CD4-positive, alpha-beta T cell treated with Interferon gamma for 1 hour (primary cell): ENCODE data around the gene SH3BP5.
A peak's percentile ranks its signal among the peaks of the same experiment; 100 is the strongest.

Experiments
- DNase-seq: peaks from one replicate; pipeline ENCODE4 v3.0.0-alpha.2; 2020

The SH3BP5 gene

GRCh38 chr3:15228147-15228546, 104.2 kb downstream of the SH3BP5 start:
- DNase-seq: no peak

DNA sequence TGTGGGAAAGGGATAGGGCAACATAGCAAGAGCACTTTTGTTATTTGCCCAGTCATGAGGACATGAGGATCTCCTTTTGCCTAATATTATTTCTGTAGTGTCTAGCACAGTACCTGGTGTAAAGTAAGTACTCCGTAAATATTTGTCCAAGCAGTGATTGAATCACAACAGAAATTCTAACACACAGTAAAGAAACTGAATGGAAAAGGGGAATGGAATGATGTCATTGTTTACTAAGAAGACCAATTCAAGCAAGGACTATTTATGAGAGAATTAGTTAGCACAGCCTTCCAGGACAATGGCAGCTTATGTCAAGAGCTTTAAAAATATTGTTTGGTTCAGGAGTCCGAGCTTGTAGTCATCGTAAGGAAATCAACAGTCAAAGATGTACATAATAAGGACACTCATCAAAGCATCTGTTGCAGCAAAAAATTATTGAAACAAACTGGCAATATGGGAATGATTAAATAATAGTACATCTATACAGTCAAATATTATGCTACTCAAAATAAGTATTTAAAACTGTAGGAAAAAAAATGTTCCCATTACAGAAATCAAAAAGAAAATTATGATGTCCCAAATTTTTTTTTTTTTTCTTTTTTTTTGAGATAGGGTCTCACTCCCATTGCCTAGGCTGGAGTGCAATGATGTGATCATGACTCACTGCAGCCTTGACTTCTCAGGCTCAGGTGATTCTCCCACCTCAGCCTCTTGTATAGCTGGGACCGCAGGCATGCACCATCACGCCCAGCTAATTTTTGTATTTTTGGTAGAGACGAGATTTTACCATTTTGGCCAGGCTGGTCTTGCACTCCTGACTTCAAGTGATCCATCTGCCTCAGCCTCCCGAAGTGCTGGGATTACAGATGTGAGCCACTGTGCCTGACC, 108.5 kb downstream of the SH3BP5 start:
- DNase-seq: no peak

DNA sequence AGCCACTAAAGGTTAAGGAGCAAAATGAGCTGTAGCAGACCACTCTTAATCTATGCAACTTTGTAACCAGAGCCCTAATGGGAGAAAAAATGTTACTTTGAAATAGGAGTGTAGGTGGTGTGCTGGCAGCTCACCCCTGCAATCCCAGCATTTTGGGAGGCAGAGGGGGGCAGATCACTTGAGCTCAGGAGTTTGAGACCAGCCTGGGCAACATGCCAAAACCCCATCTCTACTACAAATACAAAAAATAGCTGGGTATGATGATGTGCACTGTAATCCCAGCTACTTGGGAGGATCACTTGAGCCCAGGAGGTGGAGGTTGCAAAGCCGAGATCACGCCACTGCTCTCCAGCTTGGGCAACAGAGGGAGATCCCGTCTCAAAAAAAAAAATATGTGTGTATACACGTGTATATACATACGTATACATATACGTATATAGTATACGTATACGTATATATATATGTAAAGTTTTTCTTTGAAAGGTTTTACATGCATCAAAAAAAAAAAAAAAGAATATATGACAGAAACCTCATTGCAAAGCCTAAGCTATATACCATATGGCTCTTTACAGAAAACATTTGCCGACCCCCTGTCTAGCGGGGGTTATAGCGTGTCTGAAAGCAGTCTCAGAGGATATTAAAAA, 110.7 kb downstream of the SH3BP5 start:
- DNase-seq: no peak

GRCh38 chr3:15220661-15221060, 111.7 kb downstream of the SH3BP5 start:
- DNase-seq: no peak

DNA sequence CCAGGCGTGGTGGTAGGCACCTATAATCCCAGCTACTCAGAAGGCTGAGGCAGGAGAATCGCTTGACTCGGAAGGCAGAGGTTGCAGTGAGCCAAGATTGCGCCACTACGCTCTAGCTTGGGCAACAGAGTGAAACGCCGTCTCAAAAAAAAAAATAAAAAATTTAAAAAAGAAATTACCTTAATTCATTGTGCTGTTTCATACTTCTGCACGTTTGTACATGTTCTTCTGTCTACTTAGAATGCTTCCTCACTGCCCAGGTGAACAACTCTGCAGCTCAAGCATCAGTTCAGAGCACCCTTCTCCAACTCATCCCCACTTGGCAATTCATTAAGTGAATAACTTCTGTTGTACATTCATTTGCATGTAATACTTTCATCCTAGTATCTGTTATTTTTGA, 112.3 kb downstream of the SH3BP5 start:
- DNase-seq: no peak

DNA sequence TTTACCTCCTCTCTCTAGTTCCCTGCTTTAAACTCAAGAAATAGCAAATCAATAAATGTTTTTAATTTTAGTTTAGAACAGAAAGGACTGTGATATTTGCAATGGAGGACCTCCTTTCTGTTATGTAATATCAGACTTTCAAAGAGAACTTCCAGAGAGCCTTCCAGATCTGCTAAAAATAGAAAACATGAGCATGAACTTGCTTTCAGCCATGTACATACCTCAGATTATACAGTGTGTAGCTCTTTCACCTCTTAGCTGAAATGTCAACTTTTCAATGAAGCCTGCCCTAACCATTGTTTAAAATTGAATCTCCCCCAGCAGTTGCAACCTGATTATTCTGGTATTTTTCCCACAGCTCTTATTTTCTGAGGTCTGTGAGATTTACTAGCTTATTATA, 113.7 kb downstream of the SH3BP5 start:
- DNase-seq: no peak

DNA sequence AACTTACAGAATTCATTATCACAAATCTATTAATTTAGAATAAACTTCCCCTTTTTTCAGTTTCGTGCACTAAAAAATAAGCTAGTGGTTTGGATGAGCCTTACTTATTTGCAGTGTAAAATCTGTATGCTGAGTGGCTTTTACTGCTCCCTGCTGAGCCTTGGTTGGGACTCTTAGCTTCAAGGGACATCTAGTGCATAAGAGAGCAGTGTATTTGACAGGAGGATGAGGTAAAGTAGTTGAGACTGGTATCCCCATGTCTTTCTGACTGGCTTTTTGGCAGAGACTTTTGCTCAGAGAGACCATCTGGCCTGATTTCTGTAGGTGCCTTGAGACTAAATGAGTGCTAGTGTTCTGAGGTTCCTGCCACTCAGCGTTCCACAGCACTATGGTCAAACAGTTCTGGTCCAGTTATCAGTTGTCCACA, 114.5 kb downstream of the SH3BP5 start:
- no peak for DNase-seq

DNA sequence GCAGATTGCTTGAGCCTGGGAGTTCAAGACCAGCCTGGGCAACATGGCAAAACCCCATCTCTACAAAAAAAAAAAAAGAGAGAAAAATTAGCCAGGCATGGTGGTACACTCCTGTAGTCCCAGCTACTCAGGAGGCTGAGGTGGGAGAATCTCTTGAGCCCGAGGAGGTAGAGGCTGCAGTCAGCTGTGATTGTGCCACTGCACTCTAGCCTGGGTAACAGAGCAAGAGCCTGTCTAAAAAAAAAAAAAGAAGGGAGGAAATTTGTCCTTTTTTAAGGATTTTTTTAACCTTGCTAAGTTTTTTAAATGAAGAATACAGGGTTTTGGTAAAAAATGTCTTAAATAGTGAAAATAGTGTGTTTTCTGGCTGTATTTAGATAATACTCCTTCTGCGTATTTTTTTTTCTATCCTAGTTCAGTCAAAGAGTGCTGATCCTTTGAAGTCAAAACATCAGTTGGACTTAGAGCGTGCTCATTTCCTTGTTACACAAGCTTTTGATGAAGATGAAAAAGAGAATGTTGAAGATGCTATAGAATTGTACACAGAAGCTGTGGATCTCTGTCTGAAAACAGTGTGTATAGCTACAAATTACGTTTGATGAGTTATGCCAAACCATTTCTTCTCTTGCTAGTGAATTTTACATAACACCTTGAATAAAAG, 115.2 kb downstream of the SH3BP5 start:
- DNase-seq: no peak

DNA sequence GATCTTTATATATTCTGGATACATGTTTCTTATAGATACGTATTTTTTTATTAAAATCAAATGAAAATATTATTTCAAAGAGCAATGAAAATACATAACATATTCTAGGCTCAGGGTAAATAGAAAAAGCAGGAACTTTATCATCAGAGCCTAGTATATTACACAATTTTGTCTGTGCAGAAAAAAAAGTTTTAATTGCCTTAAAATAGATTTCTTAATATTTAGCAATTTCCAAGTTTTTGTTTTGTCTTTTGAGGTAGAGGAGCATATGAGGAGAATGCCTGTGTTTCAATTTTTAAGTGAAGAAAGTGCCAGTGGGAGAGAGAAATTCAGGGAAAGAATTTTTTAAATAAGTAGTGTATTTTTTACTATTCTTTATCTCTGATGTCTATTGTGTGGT, 115.9 kb downstream of the SH3BP5 start:
- no peak for DNase-seq

DNA sequence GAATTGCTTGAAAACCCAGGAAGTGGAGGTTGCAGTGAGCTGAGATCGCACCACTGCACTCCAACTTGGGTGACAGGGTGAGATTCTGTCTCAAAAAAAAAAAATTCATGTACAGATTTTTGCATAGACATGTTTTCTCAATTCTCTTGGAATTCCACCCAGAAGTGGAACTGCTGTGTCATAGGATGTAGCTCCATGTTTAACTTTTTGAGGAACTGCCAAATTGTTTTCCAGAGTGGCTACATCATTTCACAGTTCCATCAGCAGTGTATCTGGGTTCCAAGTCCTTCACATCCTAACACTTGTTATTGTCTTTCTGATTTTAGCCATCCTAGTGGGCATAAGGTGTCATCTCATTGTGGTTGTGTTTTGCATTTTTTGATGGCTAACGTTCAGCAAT, 116.4 kb downstream of the SH3BP5 start:
- DNase-seq: no peak

GRCh38 chr3:15214758-15215157, 117.6 kb downstream of the SH3BP5 start:
- no peak for DNase-seq

DNA sequence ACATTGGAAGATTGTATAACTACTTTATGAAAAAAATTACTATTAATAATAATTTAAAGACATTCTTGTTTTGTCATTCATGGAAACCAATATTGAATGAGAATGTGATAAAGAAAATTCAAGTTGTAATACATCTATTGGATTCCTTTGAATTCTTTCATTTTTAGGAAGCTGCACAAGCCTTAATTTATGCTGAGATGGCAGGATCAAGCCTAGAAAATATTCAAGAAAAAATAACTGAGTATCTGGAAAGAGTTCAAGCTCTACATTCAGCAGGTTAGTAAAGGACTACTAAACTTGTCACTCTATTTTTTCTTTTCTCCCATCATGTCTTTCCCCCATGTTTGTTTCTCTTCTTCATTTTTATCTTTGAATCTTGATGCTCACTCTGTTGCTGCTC, 120.4 kb downstream of the SH3BP5 start:
- DNase-seq: no peak

DNA sequence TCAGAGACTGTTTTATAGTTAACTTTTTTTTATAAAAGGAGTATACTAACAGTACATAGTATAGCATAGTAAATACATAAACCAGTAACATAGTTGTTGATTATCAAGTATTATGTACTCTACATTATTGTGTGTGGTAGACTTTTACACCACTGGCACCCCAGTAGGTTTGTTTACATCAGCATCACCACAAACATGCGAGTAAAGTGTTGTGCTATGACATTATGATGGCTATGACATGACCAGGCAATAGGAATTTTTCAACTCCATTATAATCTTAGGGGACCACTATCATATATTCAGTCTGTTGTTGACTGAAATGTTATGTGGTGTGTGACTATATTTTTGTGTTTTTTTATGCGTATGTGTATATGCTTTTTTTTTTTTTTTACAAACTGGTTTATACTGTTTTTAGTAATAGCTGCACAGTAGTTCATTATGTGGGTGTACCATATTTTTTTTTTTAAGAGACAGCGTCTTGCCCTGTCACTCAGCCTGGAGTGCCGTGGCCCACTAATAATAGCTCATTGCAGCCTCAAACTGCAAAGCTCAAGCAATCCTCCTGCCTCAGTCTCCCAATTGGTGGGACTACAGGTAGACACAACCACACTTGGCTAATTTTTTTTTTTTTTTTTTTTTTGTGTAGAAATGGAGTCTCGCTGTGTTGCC, 124.4 kb downstream of the SH3BP5 start:
- DNase-seq: no peak

- DNase-seq: no peak
Measured at GRCh38 chr3:15206662-15207576, 125.5 kb downstream of the SH3BP5 start.

GRCh38 chr3:15205934-15206661, 126.3 kb downstream of the SH3BP5 start, which contains the start of gene CAPN7:
Gene CAPN7, plus strand, starts transcription at chr3:15206246. Its CDS starts 250 bp downstream, at chr3:15206496.
- peak; percentile 96 for DNase-seq

DNA sequence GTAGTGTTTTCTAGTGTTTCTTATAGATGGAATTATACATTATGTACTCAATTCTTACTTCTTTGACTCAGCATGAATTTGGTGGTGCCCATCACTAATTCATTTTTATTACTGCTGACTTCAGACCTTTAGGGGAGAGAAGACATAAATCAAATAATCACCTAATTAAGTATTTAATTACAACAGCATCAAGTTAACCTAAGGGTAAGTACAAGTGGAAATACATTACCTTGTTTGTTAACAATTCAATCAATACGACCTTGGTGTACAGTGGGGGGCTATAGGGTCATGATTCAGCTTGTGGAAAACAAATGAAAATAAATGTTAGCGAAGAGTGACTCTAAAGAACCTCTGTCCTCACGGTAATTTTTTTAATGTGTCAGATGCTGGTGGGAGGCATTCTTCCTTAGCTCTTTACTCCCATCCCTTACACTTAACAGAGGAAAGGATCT, 126.9 kb downstream of the SH3BP5 start:
- DNase-seq: no peak
